Transverse colon (tissue), 4 donors: ENCODE results near the gene MIF4GD. TPM values are rescaled to one million over a fixed set of nuclear protein-coding genes. Genes with fewer than 3 reads are reported as not detected.
A peak's percentile ranks its signal among the peaks of the same experiment; 100 is the strongest.

Source experiments
- DNase-seq: peaks from one replicate; pipeline ENCODE4 v3.0.0-alpha.2; 2019
- H3K27ac ChIP-seq, 4 donors: fragments of 200-600 bp; sonication (generic); 2 replicates each; pipeline ENCODE4 v1.5.1; 2016 to 2018; ENCODE audit warnings: inconsistent platforms in 4 of 4
- H3K27me3 ChIP-seq: fragments of 200-600 bp; sonication (generic); 2 replicates; pipeline ENCODE4 v1.5.1; 2017; ENCODE audit warnings: inconsistent platforms
- H3K36me3 ChIP-seq, 4 donors: fragments of 200-600 bp; sonication (generic); 2 replicates each; pipeline ENCODE4 v1.5.1; 2017 to 2019; ENCODE audit warnings: inconsistent platforms in 4 of 4
- H3K4me1 ChIP-seq, 4 donors: fragments of 200-600 bp; sonication (generic); 2 replicates each; pipeline ENCODE4 v1.5.1; 2017 to 2020; ENCODE audit warnings: inconsistent platforms in 4 of 4
- H3K4me3 ChIP-seq, 4 donors: fragments of 200-600 bp; sonication (generic); 1 replicate in 1 of 4; 2 replicates in 3 of 4; pipeline versions ENCODE4 v1.5.1 to v1.6.1; 2017 to 2019; ENCODE audit warnings: inconsistent platforms in 4 of 4
- H3K9me3 ChIP-seq, 2 donors: fragments of 200-600 bp; sonication (generic); 2 replicates each; pipeline ENCODE4 v1.5.1; 2017 to 2019; ENCODE audit warnings: inconsistent platforms in 2 of 2
- CTCF ChIP-seq, 5 experiments: fragments of 200-600 bp in 3 of 5; fragments of 450-650 bp in 2 of 5; sonication (generic) in 3 of 5; IDR thresholded peaks; 1 replicate in 2 of 5; 2 replicates in 3 of 5; pipeline ENCODE4 v1.5.1; 2016 to 2017; ENCODE audit warnings: antibody characterized with exemption in 5 of 5, inconsistent platforms in 3 of 5, mild to moderate bottlenecking in 2 of 5, moderate library complexity in 1 of 5
- EP300 ChIP-seq: sonication (generic); formaldehyde crosslinking; IDR thresholded peaks from one replicate; pipeline ENCODE4 v1.6.1; 2017; ENCODE audit warnings: antibody characterized with exemption, low read depth
- POLR2A ChIP-seq: fragments of 450-650 bp; IDR thresholded peaks from one replicate; pipeline ENCODE4 v1.6.1; 2016; ENCODE audit warnings: antibody characterized with exemption, mild to moderate bottlenecking, moderate library complexity
- POLR2AphosphoS5 ChIP-seq, 3 donors: sonication (generic); formaldehyde crosslinking; IDR thresholded peaks; one replicate each; pipeline ENCODE4 v1.6.1; 2016; ENCODE audit warnings: antibody characterized with exemption in 3 of 3
- WGBS, 2 donors: methylation state at CpG; one replicate each; pipeline ENCODE4 v1.1.5; 2018; ENCODE audit warnings: low coverage in 1 of 2; 5-methylcytosine and 5-hydroxymethylcytosine counted together
- in situ Hi-C, 4 donors: fragments of 200-750 bp; cut with MboI; loops; one replicate each; pipeline versions ENCODE4 v1.15.0 to v1.15.1; 2017; ENCODE audit warnings: low sequenced_read_pairs in 3 of 4, low pct_ligation_motif_present in 1 of 4, low pct_unique_long_range_greater_than_20kb in 1 of 4
- intact Hi-C: fragments of 100-400 bp; cut with DNase I; formaldehyde crosslinking; loops from one replicate; pipeline ENCODE4 v1.15.1; 2023; ENCODE audit warnings: low total_unique reads
- total RNA-seq, 4 donors: library from RNA; depleted of rRNA; stranded (reverse); fragments of >200 nt; gene quantifications; one replicate each; pipeline ENCODE4 v1.1.0, GENCODE V29; 2016

MIF4GD gene
- total RNA-seq, 4 donors from 2014 or later, result 9.0 to 44.0 (median 28.6) TPM

GRCh38 chr17:75245011-75245410 lies 26.0 kb downstream of the MIF4GD start:
- WGBS, 2 donors, result 89 to 90% methylated on average over 4 to 6 of the region's 6 CpGs

GRCh38 chr17:75244133-75244866 lies 26.7 kb downstream of the MIF4GD start:
- intact Hi-C loops, result no loop called here
- TF ChIP-seq POLR2A (no peak), EP300 (no peak), POLR2AphosphoS5 (IDR thresholded peaks at IDR 0.05) (no peak), CTCF (IDR thresholded peaks at IDR 0.05) (no peak)
- DNase-seq, result peak; percentile 52
- WGBS, 2 donors, result 71 to 95% methylated on average over 5 to 22 of the region's 22 CpGs
- H3K27ac ChIP-seq, result peak overlapping the region in 1 of 4 donors; percentile 51
- no peaks in the 10 kb centered on the region for H3K27me3 ChIP-seq
- H3K4me3 ChIP-seq, result no peak overlapping the region
- no peaks in the 10 kb centered on the region for H3K4me1 ChIP-seq
- in situ Hi-C loops, result no loop called here
- no peaks in the 10 kb centered on the region for H3K9me3 ChIP-seq
- peaks cover 0 to 66% (median 21%) of the 10 kb centered on the region in 4 donors for H3K36me3 ChIP-seq

More at GRCh38 chr17:75245011-75245410, 26.0 kb downstream of the MIF4GD start:
- in situ Hi-C loops, result no loop called here
- TF ChIP-seq POLR2A (no peak), POLR2AphosphoS5 (IDR thresholded peaks at IDR 0.05) (no peak), EP300 (no peak), CTCF (IDR thresholded peaks at IDR 0.05) (no peak)
- intact Hi-C loops, result no loop called here
- H3K9me3 ChIP-seq, result no peaks in the 10 kb centered on the region
- H3K4me3 ChIP-seq, result no peak overlapping the region
- DNase-seq, result no peak
- peak overlapping the region in 1 of 4 donors; percentile 51 for H3K27ac ChIP-seq
- H3K4me1 ChIP-seq, result peaks cover 0 to 6% (median 0%) of the 10 kb centered on the region in 4 donors
- no peaks in the 10 kb centered on the region for H3K27me3 ChIP-seq
- peaks cover 0 to 61% (median 17%) of the 10 kb centered on the region in 4 donors for H3K36me3 ChIP-seq

GRCh38 chr17:75242461-75243042 lies 28.5 kb downstream of the MIF4GD start:
- no peak overlapping the region for H3K4me3 ChIP-seq
- 40 to 68% methylated on average over 1 to 17 of the region's 17 CpGs for WGBS, 2 donors
- in situ Hi-C loops (no loop called here), intact Hi-C loops (no loop called here)
- H3K27ac ChIP-seq, result peak overlapping the region in 2 of 4 donors; percentile 12 to 34
- DNase-seq, result peak; percentile 37
- H3K27me3 ChIP-seq, result no peaks in the 10 kb centered on the region
- no peak for TF ChIP-seq EP300
- peak in 1 of 3 donors; percentile 18 for TF ChIP-seq POLR2AphosphoS5 (IDR thresholded peaks at IDR 0.05)
- H3K4me1 ChIP-seq, result no peaks in the 10 kb centered on the region
- no peaks in the 10 kb centered on the region for H3K9me3 ChIP-seq
- peaks cover 0 to 66% (median 21%) of the 10 kb centered on the region in 4 donors for H3K36me3 ChIP-seq

- no peaks in the 10 kb centered on the region for H3K4me1 ChIP-seq
- no peaks in the 10 kb centered on the region for H3K9me3 ChIP-seq
- in situ Hi-C loops, result no loop called here
- no peak overlapping the region for H3K4me3 ChIP-seq
- WGBS, 2 donors, result 73% methylated on average over 15 of the region's 15 CpGs; no CpG with 5 or more reads in 1 of the 2 donors
- H3K27me3 ChIP-seq, result no peaks in the 10 kb centered on the region
- TF ChIP-seq POLR2AphosphoS5 (IDR thresholded peaks at IDR 0.05), result no peak
- no peak for TF ChIP-seq EP300
- TF ChIP-seq POLR2A, result no peak
- no peak for TF ChIP-seq CTCF (IDR thresholded peaks at IDR 0.05)
- H3K36me3 ChIP-seq, result peaks cover 0 to 66% (median 21%) of the 10 kb centered on the region in 4 donors
- intact Hi-C loops, result no loop called here
- H3K27ac ChIP-seq, result peak overlapping the region in 2 of 4 donors; percentile 7 to 12
- DNase-seq, result no peak
Observed at GRCh38 chr17:75241996-75242460, 29.0 kb downstream of the MIF4GD start.
